Adrenal gland (tissue), 5 donors: ENCODE results near the gene COQ10A.

Source experiments
- CTCF ChIP-seq, 6 experiments: fragments of 450-650 bp in 4 of 6; fragments of 200-600 bp in 2 of 6; sonication (generic) in 1 of 6; IDR thresholded peaks; 1 replicate in 5 of 6; 2 replicates in 1 of 6; pipeline versions ENCODE4 v1.5.1 to v1.8.0; 2016 to 2021; ENCODE audit warnings: antibody characterized with exemption in 6 of 6, mild to moderate bottlenecking in 2 of 6, moderate library complexity in 1 of 6
- POLR2A ChIP-seq, 2 donors: fragments of 450-650 bp; IDR thresholded peaks; one replicate each; pipeline ENCODE4 v1.6.1; 2017; ENCODE audit warnings: antibody characterized with exemption in 2 of 2, mild to moderate bottlenecking in 2 of 2, moderate library complexity in 1 of 2
- donor health status: DM: no; HTN: no; CAD: no.

GRCh38 chr12:56257491-56258067, 9.2 kb upstream of the COQ10A start:
- TF ChIP-seq CTCF (IDR thresholded peaks at IDR 0.05) (no peak), POLR2A (IDR thresholded peaks at IDR 0.05) (no peak)
